B cell (primary cell): ENCODE results near the gene NR6A1. TPM values are rescaled to one million over a fixed set of nuclear protein-coding genes. Genes with fewer than 3 reads are reported as not detected.
A peak's percentile ranks its signal among the peaks of the same experiment; 100 is the strongest.

ENCODE experiments used
- ATAC-seq: fragments of 200-7000 bp; cut with Tn5 transposase; one replicate; pipeline ENCODE4 v1.10.0; 2021; ENCODE audit warnings: low read depth, mild to moderate bottlenecking, moderate number of reproducible peaks, moderate library complexity
- CTCF ChIA-PET: fragments of 350-600 bp; sonication (Branson Sonifier 250); formaldehyde crosslinking; loops from one replicate; lab custom pipeline; 2021; ENCODE audit warnings: antibody characterized with exemption, inconsistent platforms; lab: Charles Lee
- POLR2A ChIA-PET: fragments of 350-600 bp; sonication (Branson Sonifier 250); formaldehyde crosslinking; loops from one replicate; lab custom pipeline; 2021; ENCODE audit warnings: antibody characterized with exemption; lab: Charles Lee
- DNase-seq: peaks from one replicate; pipeline ENCODE4 v3.0.0; 2013
- H2AFZ ChIP-seq: 2 replicates; pipeline ENCODE4 v1.6.1; 2012; ENCODE audit warnings: mild to moderate bottlenecking, low read depth, low read length; ENCODE audit not compliant: insufficient read depth, poor library complexity, severe bottlenecking
- H3K27ac ChIP-seq, 2 donors: 1 replicate in 1 of 2; 2 replicates in 1 of 2; pipeline ENCODE4 v1.5.1; 2012 to 2013; ENCODE audit warnings: low read length in 2 of 2, mild to moderate bottlenecking in 2 of 2, moderate library complexity in 1 of 2
- H3K27me3 ChIP-seq, 4 experiments: fragments of 200-600 bp in 1 of 4; sonication (generic) in 1 of 4; replicated peaks in 1 of 4; 1 replicate in 2 of 4; 2 replicates in 2 of 4; pipeline versions ENCODE4 v1.6.1 to v1.7.0; 2013 to 2016; ENCODE audit warnings: low read length in 3 of 4, mild to moderate bottlenecking in 2 of 4, mixed read lengths in 1 of 4, moderate library complexity in 1 of 4; ENCODE audit not compliant: insufficient read depth in 4 of 4, control insufficient read depth in 3 of 4; ENCODE audit errors: control extremely low read depth in 1 of 4
- H3K36me3 ChIP-seq, 2 experiments: replicated peaks in 1 of 2; 1 replicate in 1 of 2; 2 replicates in 1 of 2; pipeline versions ENCODE4 v1.6.1 to v1.7.1; 2013; ENCODE audit warnings: low read length in 1 of 2; ENCODE audit not compliant: insufficient read depth in 2 of 2, control insufficient read depth in 1 of 2; ENCODE audit errors: control extremely low read depth in 1 of 2, extremely low read depth in 1 of 2
- H3K4me1 ChIP-seq, 2 donors: fragments of 200-600 bp in 1 of 2; sonication (generic) in 1 of 2; 1 replicate in 1 of 2; 2 replicates in 1 of 2; pipeline versions ENCODE4 v1.5.1 to v1.6.1; 2013 to 2017; ENCODE audit warnings: low read length in 2 of 2; ENCODE audit not compliant: control insufficient read depth in 2 of 2, insufficient read depth in 2 of 2
- H3K4me2 ChIP-seq: replicated peaks from 2 replicates; pipeline ENCODE3; 2012; ENCODE audit warnings: mild to moderate bottlenecking, low read depth, low read length; ENCODE audit not compliant: poor library complexity, severe bottlenecking
- H3K4me3 ChIP-seq, 5 experiments: fragments of 200-600 bp in 1 of 5; sonication (generic) in 1 of 5; 1 replicate in 3 of 5; 2 replicates in 2 of 5; pipeline versions ENCODE4 v1.5.1 to v1.7.0; 2011 to 2016; ENCODE audit warnings: low read length in 4 of 5, mild to moderate bottlenecking in 4 of 5, low read depth in 2 of 5, control low read depth in 1 of 5, moderate library complexity in 1 of 5; ENCODE audit not compliant: insufficient read depth in 1 of 5; ENCODE audit errors: control extremely low read depth in 1 of 5, extremely low read depth in 1 of 5
- H3K79me2 ChIP-seq: fragments of 200-600 bp; sonication (generic); one replicate; pipeline ENCODE4 v1.6.0; 2016; ENCODE audit warnings: low read length; ENCODE audit not compliant: control insufficient read depth, insufficient read depth
- H3K9ac ChIP-seq: fragments of 200-600 bp; sonication (generic); 2 replicates; pipeline ENCODE4 v1.6.1; 2017; ENCODE audit warnings: mild to moderate bottlenecking, low read length, moderate library complexity
- H3K9me3 ChIP-seq, 3 donors: one replicate each; pipeline versions ENCODE4 v1.6.1 to v1.7.1; 2013; ENCODE audit warnings: low read length in 2 of 3; ENCODE audit not compliant: control insufficient read depth in 2 of 3, insufficient read depth in 1 of 3; ENCODE audit errors: control extremely low read depth in 1 of 3
- H4K20me1 ChIP-seq: 2 replicates; pipeline ENCODE4 v1.6.0; 2012; ENCODE audit warnings: mild to moderate bottlenecking, low read length; ENCODE audit not compliant: insufficient read depth, control insufficient read depth, poor library complexity, severe bottlenecking
- H3K27ac Mint-ChIP-seq: one replicate; pipeline ENCODE4 v1.8.0; 2021; ENCODE audit warnings: mixed read lengths
- H3K27me3 Mint-ChIP-seq: one replicate; pipeline ENCODE4 v1.8.0; 2021; ENCODE audit warnings: mixed read lengths
- H3K4me1 Mint-ChIP-seq: one replicate; pipeline ENCODE4 v1.8.0; 2021; ENCODE audit warnings: mixed read lengths
- H3K4me3 Mint-ChIP-seq: one replicate; pipeline ENCODE4 v1.8.0; 2021; ENCODE audit warnings: mixed read lengths
- H3K9me3 Mint-ChIP-seq: one replicate; pipeline ENCODE4 v1.8.0; 2022; ENCODE audit warnings: mixed read lengths; ENCODE audit not compliant: insufficient read depth
- CTCF ChIP-seq: fragments of 200-600 bp; IDR thresholded peaks from one replicate; pipeline ENCODE4 v1.8.0; 2022; ENCODE audit warnings: antibody characterized with exemption, mild to moderate bottlenecking
- EZH2 ChIP-seq: IDR thresholded peaks from 2 replicates; pipeline ENCODE4 v1.6.1; 2012; ENCODE audit warnings: borderline replicate concordance, low read depth, mild to moderate bottlenecking, moderate library complexity, low read length; ENCODE audit not compliant: insufficient read depth, poor library complexity, severe bottlenecking
- WGBS: methylation state at CpG from one replicate; pipeline ENCODE4 v1.1.5; 2013; ENCODE audit warnings: missing lambda C conversion rate; ENCODE audit not compliant: insufficient coverage; 5-methylcytosine and 5-hydroxymethylcytosine counted together
- intact Hi-C: fragments of 100-400 bp; cut with micrococcal nuclease; formaldehyde crosslinking; loops from one replicate; pipeline ENCODE4 v1.10.0; 2022
- polyA plus RNA-seq: library from polyadenylated mRNA; depleted of rRNA; stranded (reverse); fragments of >200 nt; gene quantifications from 2 replicates; pipeline ENCODE4 v1.2.3, GENCODE V29; 2012
- total RNA-seq, 2 donors: library from RNA; stranded (reverse); fragments of 120-200 nt in 1 of 2; gene quantifications; 1 replicate in 1 of 2; 2 replicates in 1 of 2; pipeline versions ENCODE4 v1.2.3 to v1.2.4, GENCODE V29; 2013 to 2022

The NR6A1 gene
- total and polyA plus RNA-seq, 2 donors (not counting 1 experiment from before 2014, with no cell fraction given) = 0.09 to 0.67 TPM

- H3K4me1 ChIP-seq = peaks cover 7 to 9% of the 10 kb centered on the region in 2 donors
- no peaks in the 10 kb centered on the region for H3K36me3 ChIP-seq
- WGBS = 3% methylated on average over 72 of the region's 76 CpGs
- H3K9me3 ChIP-seq = peaks cover 0 to 7% (median 0%) of the 10 kb centered on the region in 3 donors
- peak overlapping the region; percentile 72 for H3K4me2 ChIP-seq
- Mint-ChIP-seq H3K9me3 (no peaks in the 10 kb centered on the region), H3K4me3 (peak overlapping the region; percentile 86), H3K27ac (no peak overlapping the region), H3K27me3 (peaks cover 27% of the 10 kb centered on the region), H3K4me1 (peaks cover 12% of the 10 kb centered on the region)
- peak overlapping the region; percentile 66 for H2AFZ ChIP-seq
- TF ChIP-seq EZH2 (peak; percentile 25), CTCF (no peak)
- ATAC-seq (no peak), DNase-seq (no peak)
- intact Hi-C loops = no loop called here
- peaks cover 0 to 47% (median 6%) of the 10 kb centered on the region in 4 experiments for H3K27me3 ChIP-seq
- CTCF ChIA-PET = no interaction called here
- H4K20me1 ChIP-seq = no peaks in the 10 kb centered on the region
- no peak overlapping the region for H3K27ac ChIP-seq
- POLR2A ChIA-PET = no interaction called here
- no peaks in the 10 kb centered on the region for H3K79me2 ChIP-seq
- H3K4me3 ChIP-seq = peak overlapping the region in 3 of 5 experiments; percentile 8 to 46 (median 23)
- H3K9ac ChIP-seq = peak overlapping the region; percentile 37
Observed at GRCh38 chr9:124503713-124504529, 267.2 kb downstream of the NR6A1 start.
